Stimulated activated naive B cell treated with anti-CD40 and anti-IgM and Interleukin-4, amounts not matched to agents 10 μg/mL and 1 μg/mL and 100 μg/mL, for 72 hours (primary cell): ENCODE results near the gene MACROD2.

Source experiments
- ATAC-seq, 2 donors: fragments of 150-1000 bp; cut with Tn5 transposase; replicated peaks; 2 replicates each; pipeline ENCODE4 v1.10.0; 2021; ENCODE audit warnings: moderate library complexity in 1 of 2
- DNase-seq: peaks from one replicate; pipeline ENCODE4 v3.0.0; 2021
- H3K27ac Mint-ChIP-seq: one replicate; pipeline ENCODE4 v1.8.0; 2022; ENCODE audit warnings: mild to moderate bottlenecking, mixed read lengths
- H3K27me3 Mint-ChIP-seq, 2 donors: one replicate each; pipeline ENCODE4 v1.8.0; 2022; ENCODE audit warnings: mixed read lengths in 2 of 2
- H3K36me3 Mint-ChIP-seq, 2 donors: one replicate each; pipeline ENCODE4 v1.8.0; 2022; ENCODE audit warnings: mixed read lengths in 2 of 2, mild to moderate bottlenecking in 1 of 2
- H3K4me1 Mint-ChIP-seq, 2 donors: one replicate each; pipeline ENCODE4 v1.8.0; 2022; ENCODE audit warnings: mixed read lengths in 2 of 2, mild to moderate bottlenecking in 1 of 2
- H3K4me3 Mint-ChIP-seq, 2 donors: one replicate each; pipeline ENCODE4 v1.8.0; 2022; ENCODE audit warnings: mild to moderate bottlenecking in 2 of 2, mixed read lengths in 2 of 2, moderate library complexity in 1 of 2
- H3K9me3 Mint-ChIP-seq, 2 donors: one replicate each; pipeline ENCODE4 v1.8.0; 2022; ENCODE audit warnings: mixed read lengths in 2 of 2, mild to moderate bottlenecking in 1 of 2

MACROD2 gene

GRCh38 chr20:15440049-15440820 is 1444.9 kb downstream of the MACROD2 start:
- DNase-seq (no peak), ATAC-seq (no peak)
- H3K36me3 Mint-ChIP-seq: no peaks in the 10 kb centered on the region
- peaks cover 4% of the 10 kb centered on the region in 2 donors for H3K9me3 Mint-ChIP-seq
- H3K27ac Mint-ChIP-seq: no peak overlapping the region
- H3K4me3 Mint-ChIP-seq: no peak overlapping the region
- no peaks in the 10 kb centered on the region for H3K4me1 Mint-ChIP-seq
- H3K27me3 Mint-ChIP-seq: peaks cover 0 to 8% of the 10 kb centered on the region in 2 donors

DNA sequence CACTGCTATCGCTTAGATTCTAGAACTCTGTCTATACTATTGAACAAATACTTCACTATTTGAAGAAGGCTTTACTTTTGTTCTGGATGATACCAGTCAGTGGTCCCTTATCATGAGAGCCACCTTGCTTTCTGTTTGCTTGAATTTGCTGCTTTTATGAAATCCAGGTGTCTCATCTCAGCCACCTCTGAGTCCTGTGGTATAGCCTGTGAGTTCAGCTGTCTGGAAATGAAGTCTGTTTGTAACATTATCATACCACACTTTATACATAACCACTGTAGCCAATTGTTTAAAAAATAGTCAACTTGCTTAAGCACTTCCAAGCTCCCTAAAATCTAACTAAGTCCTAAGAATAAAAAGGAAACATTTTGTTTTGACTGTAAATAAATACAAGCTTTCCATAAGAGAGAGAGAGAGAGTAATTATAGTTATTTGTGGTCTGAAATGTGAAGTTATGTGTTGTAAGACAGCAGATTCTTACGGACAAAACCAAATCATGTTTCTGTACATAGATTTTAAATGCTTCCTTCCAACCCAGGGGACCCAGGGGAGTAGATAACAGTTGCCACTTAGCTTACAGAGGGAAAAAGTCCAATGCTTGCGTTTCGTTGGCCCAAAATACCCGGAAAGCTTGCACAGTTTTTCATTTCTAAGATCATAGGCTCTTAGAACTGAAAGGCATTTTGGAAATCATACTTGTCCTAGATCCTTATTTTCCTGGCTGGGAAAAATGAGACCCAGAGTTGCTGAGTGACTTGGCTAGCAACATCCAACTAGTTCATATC is 1449.9 kb downstream of the MACROD2 start:
- Mint-ChIP-seq H3K36me3 (no peaks in the 10 kb centered on the region), H3K4me3 (no peak overlapping the region), H3K4me1 (no peaks in the 10 kb centered on the region), H3K27ac (no peak overlapping the region), H3K9me3 (no peaks in the 10 kb centered on the region), H3K27me3 (peaks cover 3 to 31% of the 10 kb centered on the region in 2 donors)
- no peak for ATAC-seq
- no peak for DNase-seq

- no peak overlapping the region for H3K4me3 Mint-ChIP-seq
- peaks cover 3 to 31% of the 10 kb centered on the region in 2 donors for H3K27me3 Mint-ChIP-seq
- H3K9me3 Mint-ChIP-seq: no peaks in the 10 kb centered on the region
- ATAC-seq: no peak
- no peak for DNase-seq
- H3K27ac Mint-ChIP-seq: no peak overlapping the region
- no peaks in the 10 kb centered on the region for H3K36me3 Mint-ChIP-seq
- no peaks in the 10 kb centered on the region for H3K4me1 Mint-ChIP-seq
These were observed 1451.1 kb downstream of the MACROD2 start for GRCh38 chr20:15446373-15446772.

- Mint-ChIP-seq H3K27ac (no peak overlapping the region), H3K27me3 (peaks cover 3 to 31% of the 10 kb centered on the region in 2 donors), H3K36me3 (no peaks in the 10 kb centered on the region), H3K4me1 (no peaks in the 10 kb centered on the region), H3K4me3 (no peak overlapping the region), H3K9me3 (no peaks in the 10 kb centered on the region)
- ATAC-seq (no peak), DNase-seq (no peak)
These were observed 1452.2 kb downstream of the MACROD2 start for GRCh38 chr20:15447549-15447948.

DNA sequence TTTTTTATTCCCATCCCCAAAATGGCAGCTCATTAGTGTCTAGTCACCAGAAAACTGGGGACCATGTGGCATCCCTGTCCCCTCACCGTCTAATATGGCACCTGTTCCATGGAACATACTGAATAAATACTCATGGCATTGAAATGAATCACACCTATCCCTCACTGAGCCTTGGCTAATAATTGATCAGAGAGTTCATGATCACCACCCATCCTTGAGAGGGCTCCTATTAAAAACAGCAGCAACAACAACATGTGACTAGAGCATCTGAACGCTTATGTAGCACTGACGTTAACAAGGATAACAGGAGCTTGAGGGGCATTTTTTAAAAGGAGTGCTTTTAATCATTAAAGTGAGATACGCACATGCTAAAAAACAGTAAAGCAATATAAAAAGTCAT is 1453.7 kb downstream of the MACROD2 start:
- ATAC-seq: no peak
- DNase-seq: no peak
- H3K27me3 Mint-ChIP-seq: peaks cover 3 to 28% of the 10 kb centered on the region in 2 donors
- no peak overlapping the region for H3K4me3 Mint-ChIP-seq
- no peak overlapping the region for H3K27ac Mint-ChIP-seq
- H3K4me1 Mint-ChIP-seq: no peaks in the 10 kb centered on the region
- H3K36me3 Mint-ChIP-seq: no peaks in the 10 kb centered on the region
- H3K9me3 Mint-ChIP-seq: no peaks in the 10 kb centered on the region

DNA sequence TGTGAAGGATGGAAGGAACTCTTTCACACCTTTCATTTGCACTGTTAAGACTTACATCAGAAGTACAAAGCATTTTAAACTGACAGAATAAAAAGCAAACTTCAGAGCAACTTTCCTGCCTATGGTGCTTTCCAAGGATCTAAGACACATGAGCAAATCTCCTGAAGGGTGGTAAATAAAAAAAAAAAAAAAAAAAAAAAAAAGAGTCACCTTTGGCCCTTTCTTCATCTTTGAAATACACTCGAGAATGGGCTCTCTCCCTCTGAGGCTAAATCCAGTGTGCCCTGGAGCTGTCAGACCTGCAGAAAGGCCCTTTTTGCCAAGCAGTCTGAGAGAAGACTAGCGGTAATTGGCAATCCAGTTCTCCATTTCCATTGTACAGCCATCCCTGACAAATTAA is 1455.9 kb downstream of the MACROD2 start:
- Mint-ChIP-seq H3K4me1 (no peaks in the 10 kb centered on the region), H3K9me3 (no peaks in the 10 kb centered on the region), H3K36me3 (no peaks in the 10 kb centered on the region), H3K27me3 (peaks cover 7 to 21% of the 10 kb centered on the region in 2 donors), H3K27ac (no peak overlapping the region), H3K4me3 (no peak overlapping the region)
- DNase-seq (no peak), ATAC-seq (no peak)

- no peak overlapping the region for H3K4me3 Mint-ChIP-seq
- peaks cover 13 to 17% of the 10 kb centered on the region in 2 donors for H3K27me3 Mint-ChIP-seq
- no peaks in the 10 kb centered on the region for H3K36me3 Mint-ChIP-seq
- H3K4me1 Mint-ChIP-seq: peaks cover 2 to 5% of the 10 kb centered on the region in 2 donors
- ATAC-seq: no peak
- H3K9me3 Mint-ChIP-seq: no peaks in the 10 kb centered on the region
- DNase-seq: no peak
- no peak overlapping the region for H3K27ac Mint-ChIP-seq
These were observed 1460.0 kb downstream of the MACROD2 start for GRCh38 chr20:15455279-15455678.

DNA sequence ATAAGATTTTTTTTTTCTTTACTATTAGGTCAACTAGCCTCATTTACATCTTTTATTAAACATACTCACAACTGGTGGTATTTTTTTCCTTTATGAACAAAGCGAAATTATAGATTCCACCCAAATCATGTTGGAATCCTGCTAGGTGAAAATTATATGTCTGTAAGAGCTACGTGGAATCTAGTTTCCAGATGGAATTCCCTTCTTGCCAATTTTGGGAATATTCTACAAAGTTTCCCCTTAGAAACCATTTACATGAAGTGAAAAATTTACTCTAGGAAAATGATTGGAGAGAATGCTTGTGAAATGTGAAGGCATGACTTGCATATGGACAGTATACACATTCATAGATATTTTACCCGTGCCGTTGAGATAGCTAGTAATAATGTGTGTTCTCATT is 1466.6 kb downstream of the MACROD2 start:
- Mint-ChIP-seq H3K27me3 (peaks cover 11 to 19% of the 10 kb centered on the region in 2 donors), H3K4me1 (peaks cover 2 to 8% of the 10 kb centered on the region in 2 donors), H3K4me3 (no peak overlapping the region), H3K36me3 (no peaks in the 10 kb centered on the region), H3K27ac (no peak overlapping the region), H3K9me3 (peaks cover 0 to 2% of the 10 kb centered on the region in 2 donors)
- ATAC-seq (no peak), DNase-seq (no peak)

DNA sequence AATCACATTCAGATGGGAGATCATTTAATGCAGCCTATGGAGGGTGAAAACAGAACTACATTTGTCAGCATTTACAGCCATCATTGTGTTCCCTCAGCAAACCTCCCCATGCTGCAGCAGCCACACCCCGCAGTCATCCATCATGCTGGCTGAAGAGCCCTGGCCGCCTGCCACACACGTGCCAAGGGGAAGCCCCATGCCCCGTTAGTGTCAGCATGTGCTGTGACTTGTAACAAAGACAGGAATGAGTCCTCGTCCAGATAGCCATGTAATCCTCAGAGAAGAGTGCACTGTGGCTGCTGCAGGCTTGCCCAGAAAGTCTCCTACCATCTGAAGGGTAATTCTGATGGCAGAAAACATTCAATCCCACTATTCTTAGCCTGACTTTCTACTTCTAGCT is 1480.2 kb downstream of the MACROD2 start:
- no peaks in the 10 kb centered on the region for H3K9me3 Mint-ChIP-seq
- ATAC-seq (peak; percentile 84 to 90), DNase-seq (peak; percentile 1)

DNA sequence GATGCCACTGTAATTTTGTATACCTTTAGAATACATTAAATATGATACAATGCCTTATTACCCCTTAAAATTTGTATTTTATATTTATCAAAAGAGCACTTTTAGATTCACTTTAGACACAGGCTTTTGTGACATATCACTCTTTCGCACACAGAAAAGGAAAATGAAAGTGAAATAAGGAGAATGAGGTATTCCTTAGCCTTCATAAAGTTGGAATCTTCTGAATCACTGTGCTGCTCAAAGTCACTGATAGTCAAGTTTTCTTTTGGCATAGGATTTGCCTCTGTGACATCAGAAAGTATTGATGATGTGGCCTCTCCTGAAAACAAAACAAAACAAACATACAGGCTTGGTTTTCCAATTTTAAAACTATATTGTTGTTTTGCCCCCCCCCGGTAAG is 1480.9 kb downstream of the MACROD2 start:
- H3K36me3 Mint-ChIP-seq: no peaks in the 10 kb centered on the region
- no peaks in the 10 kb centered on the region for H3K4me1 Mint-ChIP-seq
- no peak overlapping the region for H3K27ac Mint-ChIP-seq
- DNase-seq (no peak), ATAC-seq (no peak)
- peaks cover 5 to 10% of the 10 kb centered on the region in 2 donors for H3K27me3 Mint-ChIP-seq
- no peak overlapping the region for H3K4me3 Mint-ChIP-seq
- no peaks in the 10 kb centered on the region for H3K9me3 Mint-ChIP-seq

More for the DNA sequence above, 1480.2 kb downstream of the MACROD2 start:
- peaks cover 0 to 4% of the 10 kb centered on the region in 2 donors for H3K27me3 Mint-ChIP-seq
- H3K4me3 Mint-ChIP-seq: no peak overlapping the region
- no peaks in the 10 kb centered on the region for H3K36me3 Mint-ChIP-seq
- no peaks in the 10 kb centered on the region for H3K4me1 Mint-ChIP-seq
- H3K27ac Mint-ChIP-seq: no peak overlapping the region

- H3K27ac Mint-ChIP-seq: no peak overlapping the region
- H3K9me3 Mint-ChIP-seq: no peaks in the 10 kb centered on the region
- H3K27me3 Mint-ChIP-seq: peaks cover 5 to 10% of the 10 kb centered on the region in 2 donors
- DNase-seq (no peak), ATAC-seq (no peak)
- H3K36me3 Mint-ChIP-seq: no peaks in the 10 kb centered on the region
- no peak overlapping the region for H3K4me3 Mint-ChIP-seq
- no peaks in the 10 kb centered on the region for H3K4me1 Mint-ChIP-seq
These were observed 1481.5 kb downstream of the MACROD2 start for GRCh38 chr20:15476781-15477180.

DNA sequence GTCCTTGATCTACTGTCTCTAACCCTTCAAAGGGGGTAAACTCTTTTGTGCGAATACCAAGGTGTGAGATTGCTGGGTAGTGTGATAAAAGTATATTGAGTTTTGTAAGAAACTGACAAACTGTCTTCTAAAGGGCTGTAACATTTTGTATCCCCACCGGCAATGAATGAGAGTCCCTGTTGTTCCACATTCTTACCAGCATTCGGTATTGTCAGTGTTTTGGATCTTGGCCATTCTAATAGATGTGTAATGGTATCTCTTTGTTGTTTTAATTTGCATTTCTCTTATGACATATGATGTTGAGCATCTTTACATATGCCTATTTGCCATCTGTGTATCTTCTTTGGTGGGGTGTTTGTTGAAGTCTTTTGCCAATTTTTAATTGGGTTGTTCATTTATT is 1487.2 kb downstream of the MACROD2 start:
- H3K9me3 Mint-ChIP-seq: no peaks in the 10 kb centered on the region
- ATAC-seq (no peak), DNase-seq (no peak)
- no peaks in the 10 kb centered on the region for H3K36me3 Mint-ChIP-seq
- peaks cover 5 to 22% of the 10 kb centered on the region in 2 donors for H3K27me3 Mint-ChIP-seq
- no peak overlapping the region for H3K27ac Mint-ChIP-seq
- no peak overlapping the region for H3K4me3 Mint-ChIP-seq
- H3K4me1 Mint-ChIP-seq: no peaks in the 10 kb centered on the region

GRCh38 chr20:15485519-15485918 is 1490.2 kb downstream of the MACROD2 start:
- H3K4me1 Mint-ChIP-seq: no peaks in the 10 kb centered on the region
- no peaks in the 10 kb centered on the region for H3K36me3 Mint-ChIP-seq
- DNase-seq (no peak), ATAC-seq (no peak)
- H3K27ac Mint-ChIP-seq: no peak overlapping the region
- H3K27me3 Mint-ChIP-seq: peaks cover 4 to 29% of the 10 kb centered on the region in 2 donors
- peaks cover 0 to 1% of the 10 kb centered on the region in 2 donors for H3K9me3 Mint-ChIP-seq
- no peak overlapping the region for H3K4me3 Mint-ChIP-seq

GRCh38 chr20:15487030-15487429 is 1491.7 kb downstream of the MACROD2 start:
- peaks cover under 1 to 23% of the 10 kb centered on the region in 2 donors for H3K27me3 Mint-ChIP-seq
- H3K9me3 Mint-ChIP-seq: peaks cover 0 to 1% of the 10 kb centered on the region in 2 donors
- no peaks in the 10 kb centered on the region for H3K36me3 Mint-ChIP-seq
- no peak for ATAC-seq
- no peaks in the 10 kb centered on the region for H3K4me1 Mint-ChIP-seq
- no peak for DNase-seq
- no peak overlapping the region for H3K27ac Mint-ChIP-seq
- H3K4me3 Mint-ChIP-seq: no peak overlapping the region

DNA sequence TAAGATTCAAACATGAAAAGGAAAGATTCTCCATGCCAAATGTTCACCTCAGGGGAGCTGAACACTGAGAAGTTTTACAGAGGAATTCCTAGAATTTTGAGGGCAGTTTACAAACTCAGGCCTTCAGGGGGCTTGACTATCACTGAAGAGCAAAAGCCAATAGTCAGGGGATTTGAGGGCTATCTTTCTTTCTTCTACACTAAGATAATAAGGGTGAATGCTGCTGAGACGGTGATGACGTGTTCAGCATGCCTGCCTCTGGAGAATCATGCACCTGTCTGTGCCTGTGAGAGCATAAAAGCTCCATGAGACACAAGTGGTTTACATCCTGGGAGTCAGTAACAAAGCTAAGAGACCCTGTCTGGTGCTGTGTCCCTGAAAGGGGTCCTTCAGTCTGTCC is 1492.4 kb downstream of the MACROD2 start:
- peaks cover 5 to 24% of the 10 kb centered on the region in 2 donors for H3K27me3 Mint-ChIP-seq
- H3K9me3 Mint-ChIP-seq: peaks cover 0 to 1% of the 10 kb centered on the region in 2 donors
- H3K4me3 Mint-ChIP-seq: no peak overlapping the region
- peaks cover 0 to 2% of the 10 kb centered on the region in 2 donors for H3K4me1 Mint-ChIP-seq
- no peak overlapping the region for H3K27ac Mint-ChIP-seq
- no peak for DNase-seq
- no peak for ATAC-seq
- H3K36me3 Mint-ChIP-seq: no peaks in the 10 kb centered on the region
